ENCODE measurements around the gene LATS2.

Gene LATS2

GRCh38 chr13:21046203-21046602 lies 15.2 kb downstream of the LATS2 start:
- TF ChIP-seq ZFP30 (CRISPR knock-in tag; IDR thresholded peaks at IDR 0.05) (no peak), PATZ1 (CRISPR knock-in tag; IDR thresholded peaks at IDR 0.05; ENCODE audit: borderline replicate concordance) (no peak), CSRNP3 (CRISPR knock-in tag; IDR thresholded peaks at IDR 0.05) (no peak), ESRRG (CRISPR knock-in tag; IDR thresholded peaks at IDR 0.05) (no peak), ZFP3 (CRISPR knock-in tag; IDR thresholded peaks at IDR 0.05) (no peak), ZC3H10 (CRISPR knock-in tag; IDR thresholded peaks at IDR 0.05) (no peak), BACH2 (CRISPR knock-in tag; IDR thresholded peaks at IDR 0.05; ENCODE audit: borderline replicate concordance) (no peak), TSHZ2 (CRISPR knock-in tag; IDR thresholded peaks at IDR 0.05) (no peak), ZNF565 (CRISPR knock-in tag; conservative IDR thresholded peaks at IDR 0.05; ENCODE audit: low read depth) (no peak), OSR1 (CRISPR knock-in tag; IDR thresholded peaks at IDR 0.05) (no peak)
- no peak for ATAC-seq

- no peak for TF ChIP-seq ZNF8 (CRISPR knock-in tag; IDR thresholded peaks at IDR 0.05)
- no peak for ATAC-seq
Measured at GRCh38 chr13:21045100-21045499, 16.3 kb downstream of the LATS2 start.

- peak; percentile 79 for ATAC-seq
- TF ChIP-seq BACH2 (CRISPR knock-in tag; IDR thresholded peaks at IDR 0.05; ENCODE audit: borderline replicate concordance) (no peak), SNAI2 (CRISPR knock-in tag; IDR thresholded peaks at IDR 0.05) (no peak), ZFP3 (CRISPR knock-in tag; IDR thresholded peaks at IDR 0.05) (no peak), PATZ1 (CRISPR knock-in tag; IDR thresholded peaks at IDR 0.05; ENCODE audit: borderline replicate concordance) (no peak), ZNF8 (CRISPR knock-in tag; IDR thresholded peaks at IDR 0.05) (no peak), TCF4 (CRISPR knock-in tag; IDR thresholded peaks at IDR 0.05; ENCODE audit: borderline replicate concordance) (no peak), ZC3H10 (CRISPR knock-in tag; IDR thresholded peaks at IDR 0.05) (no peak), CSDC2 (CRISPR knock-in tag; IDR thresholded peaks at IDR 0.05) (no peak), ARNTL (CRISPR knock-in tag; IDR thresholded peaks at IDR 0.05; ENCODE audit: borderline replicate concordance, low read depth) (no peak), TSHZ2 (CRISPR knock-in tag; IDR thresholded peaks at IDR 0.05) (no peak), OSR1 (CRISPR knock-in tag; IDR thresholded peaks at IDR 0.05) (no peak), ZNF565 (CRISPR knock-in tag; conservative IDR thresholded peaks at IDR 0.05; ENCODE audit: low read depth) (no peak)
Measured at GRCh38 chr13:21043898-21044297, 17.5 kb downstream of the LATS2 start.

Measured in SK-N-SH treated with all-trans-retinoic acid at 6 μM for 48 hours (cell line).